Osteoblast (primary cell): Measurements from ENCODE around the gene LRP1B. TPM values are rescaled to one million over a fixed set of nuclear protein-coding genes. Genes with fewer than 3 reads are reported as not detected.

ENCODE experiments used
- DNase-seq: peaks from one replicate; pipeline ENCODE4 v3.0.0; 2011; ENCODE audit warnings: low spot score, mixed read lengths; ENCODE audit not compliant: insufficient read length; ENCODE audit errors: missing footprints
- H2AFZ ChIP-seq: 2 replicates; pipeline ENCODE4 v1.6.0; 2011; ENCODE audit warnings: mild to moderate bottlenecking, low read length
- H3K27ac ChIP-seq: 2 replicates; pipeline ENCODE4 v1.5.1; 2011; ENCODE audit warnings: mild to moderate bottlenecking, low read depth, low read length, moderate library complexity
- H3K27me3 ChIP-seq: 2 replicates; pipeline ENCODE4 v1.6.0; 2012; ENCODE audit warnings: mild to moderate bottlenecking, control low read depth, inconsistent platforms, low read length, moderate library complexity; ENCODE audit not compliant: insufficient read depth
- H3K36me3 ChIP-seq: 2 replicates; pipeline ENCODE4 v1.5.1; 2011; ENCODE audit warnings: mild to moderate bottlenecking, low read length, control low read depth, moderate library complexity; ENCODE audit not compliant: insufficient read depth
- H3K4me1 ChIP-seq: 2 replicates; pipeline ENCODE4 v1.5.1; 2011; ENCODE audit warnings: mild to moderate bottlenecking, low read length, control low read depth, moderate library complexity; ENCODE audit not compliant: insufficient read depth
- H3K4me2 ChIP-seq: 2 replicates; pipeline ENCODE4 v1.6.0; 2011; ENCODE audit warnings: mild to moderate bottlenecking, low read length; ENCODE audit not compliant: insufficient read depth
- H3K4me3 ChIP-seq: fragments of 200-600 bp; sonication (generic); 3 replicates; pipeline ENCODE4 v1.5.1; 2012; ENCODE audit warnings: mild to moderate bottlenecking, low read length, inconsistent platforms; ENCODE audit not compliant: insufficient read depth
- H3K79me2 ChIP-seq: 2 replicates; pipeline ENCODE4 v1.6.0; 2012; ENCODE audit warnings: mild to moderate bottlenecking, low read length, control low read depth, inconsistent platforms; ENCODE audit not compliant: insufficient read depth
- H3K9me3 ChIP-seq: 2 replicates; pipeline ENCODE4 v1.5.1; 2011; ENCODE audit warnings: low read depth, low read length, control low read depth
- H4K20me1 ChIP-seq: 2 replicates; pipeline ENCODE4 v1.6.0; 2012; ENCODE audit warnings: mild to moderate bottlenecking, low read length, control low read depth; ENCODE audit not compliant: insufficient read depth
- total RNA-seq: library from RNA; depleted of rRNA; stranded (reverse); fragments of >200 nt; gene quantifications from 2 replicates; pipeline ENCODE4 v1.2.3, GENCODE V29; 2012
- TF ChIP-seq, protein P1 (sequence below): IDR thresholded peaks from 2 replicates; pipeline ENCODE4 v1.5.1; 2011; ENCODE audit warnings: mild to moderate bottlenecking, low read depth, low read length, moderate library complexity; ENCODE audit errors: extremely low read depth

LRP1B gene
- total RNA-seq, 1 donor, result not detected

DNA sequence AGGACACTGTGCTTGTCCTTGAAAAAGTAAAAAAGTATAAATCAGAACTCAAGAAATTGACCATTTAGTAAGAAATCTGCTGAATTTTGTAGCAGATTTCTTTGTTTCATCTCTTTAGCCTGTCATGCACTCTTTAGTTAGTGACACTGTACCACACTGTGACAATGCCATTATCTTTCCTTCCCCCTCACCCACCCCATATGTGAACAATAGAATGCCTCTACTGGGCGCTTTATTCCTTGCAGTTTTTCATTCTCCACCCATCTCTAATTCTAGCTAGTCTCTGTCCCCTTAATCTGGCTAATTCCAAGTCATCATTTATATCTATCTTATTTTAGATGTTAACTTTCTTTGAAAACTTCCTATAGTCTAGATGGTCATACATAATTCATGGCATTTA is 241.0 kb downstream of the LRP1B start:
- Histone ChIP-seq H3K27me3 (no peaks in the 10 kb centered on the region), H4K20me1 (no peaks in the 10 kb centered on the region), H3K4me3 (no peak overlapping the region), H3K4me1 (no peaks in the 10 kb centered on the region), H3K27ac (no peak overlapping the region), H2AFZ (no peak overlapping the region), H3K4me2 (no peak overlapping the region), H3K79me2 (no peaks in the 10 kb centered on the region), H3K36me3 (no peaks in the 10 kb centered on the region), H3K9me3 (peaks cover 1% of the 10 kb centered on the region)
- no peak for DNase-seq
- TF ChIP-seq, protein P1, sequence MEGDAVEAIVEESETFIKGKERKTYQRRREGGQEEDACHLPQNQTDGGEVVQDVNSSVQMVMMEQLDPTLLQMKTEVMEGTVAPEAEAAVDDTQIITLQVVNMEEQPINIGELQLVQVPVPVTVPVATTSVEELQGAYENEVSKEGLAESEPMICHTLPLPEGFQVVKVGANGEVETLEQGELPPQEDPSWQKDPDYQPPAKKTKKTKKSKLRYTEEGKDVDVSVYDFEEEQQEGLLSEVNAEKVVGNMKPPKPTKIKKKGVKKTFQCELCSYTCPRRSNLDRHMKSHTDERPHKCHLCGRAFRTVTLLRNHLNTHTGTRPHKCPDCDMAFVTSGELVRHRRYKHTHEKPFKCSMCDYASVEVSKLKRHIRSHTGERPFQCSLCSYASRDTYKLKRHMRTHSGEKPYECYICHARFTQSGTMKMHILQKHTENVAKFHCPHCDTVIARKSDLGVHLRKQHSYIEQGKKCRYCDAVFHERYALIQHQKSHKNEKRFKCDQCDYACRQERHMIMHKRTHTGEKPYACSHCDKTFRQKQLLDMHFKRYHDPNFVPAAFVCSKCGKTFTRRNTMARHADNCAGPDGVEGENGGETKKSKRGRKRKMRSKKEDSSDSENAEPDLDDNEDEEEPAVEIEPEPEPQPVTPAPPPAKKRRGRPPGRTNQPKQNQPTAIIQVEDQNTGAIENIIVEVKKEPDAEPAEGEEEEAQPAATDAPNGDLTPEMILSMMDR, result no peak

GRCh38 chr2:141888987-141889555 is 241.7 kb downstream of the LRP1B start:
- no peaks in the 10 kb centered on the region for H4K20me1 ChIP-seq
- TF ChIP-seq, protein P1, result no peak
- no peak overlapping the region for H3K4me3 ChIP-seq
- no peak for DNase-seq
- H3K9me3 ChIP-seq, result peaks cover 1% of the 10 kb centered on the region
- H3K4me1 ChIP-seq, result no peaks in the 10 kb centered on the region
- no peaks in the 10 kb centered on the region for H3K79me2 ChIP-seq
- no peaks in the 10 kb centered on the region for H3K27me3 ChIP-seq
- H3K27ac ChIP-seq, result no peak overlapping the region
- no peak overlapping the region for H3K4me2 ChIP-seq
- no peaks in the 10 kb centered on the region for H3K36me3 ChIP-seq
- no peak overlapping the region for H2AFZ ChIP-seq

GRCh38 chr2:141887363-141887762 is 243.5 kb downstream of the LRP1B start:
- H3K79me2 ChIP-seq, result no peaks in the 10 kb centered on the region
- no peaks in the 10 kb centered on the region for H3K4me1 ChIP-seq
- H3K36me3 ChIP-seq, result no peaks in the 10 kb centered on the region
- H3K4me3 ChIP-seq, result no peak overlapping the region
- H2AFZ ChIP-seq, result no peak overlapping the region
- no peak overlapping the region for H3K4me2 ChIP-seq
- no peaks in the 10 kb centered on the region for H3K27me3 ChIP-seq
- no peaks in the 10 kb centered on the region for H4K20me1 ChIP-seq
- TF ChIP-seq, protein P1, result no peak
- no peak for DNase-seq
- no peak overlapping the region for H3K27ac ChIP-seq
- peaks cover 3% of the 10 kb centered on the region for H3K9me3 ChIP-seq

DNA sequence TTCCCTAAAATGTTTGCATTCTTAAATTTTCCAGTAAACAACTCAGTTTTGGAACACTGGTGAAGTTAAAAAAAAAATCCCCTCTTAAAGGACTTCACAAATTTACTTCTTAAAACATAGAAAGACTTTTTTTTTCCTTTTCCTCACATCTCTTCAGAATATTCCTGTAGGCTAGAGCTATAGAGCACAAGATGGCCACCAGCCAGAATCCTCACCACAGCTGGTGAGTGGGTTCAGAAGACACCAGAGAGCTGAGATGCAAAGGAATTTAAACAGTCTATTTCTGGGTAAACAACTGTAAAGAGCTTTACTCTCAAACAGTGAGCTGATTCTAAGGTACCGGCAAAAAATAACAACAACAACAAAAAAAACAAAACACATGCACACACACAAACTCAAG is 252.8 kb downstream of the LRP1B start:
- H3K4me2 ChIP-seq, result no peak overlapping the region
- no peak overlapping the region for H3K27ac ChIP-seq
- H2AFZ ChIP-seq, result no peak overlapping the region
- H3K4me3 ChIP-seq, result no peak overlapping the region
- H3K27me3 ChIP-seq, result no peaks in the 10 kb centered on the region
- H4K20me1 ChIP-seq, result no peaks in the 10 kb centered on the region
- no peaks in the 10 kb centered on the region for H3K79me2 ChIP-seq
- TF ChIP-seq, protein P1, result no peak
- no peaks in the 10 kb centered on the region for H3K36me3 ChIP-seq
- H3K4me1 ChIP-seq, result no peaks in the 10 kb centered on the region
- DNase-seq, result no peak
- peaks cover 2% of the 10 kb centered on the region for H3K9me3 ChIP-seq
